DMS153 treated with DMSO at 0.1 percent for 48 hours (cell line): ENCODE results near the gene RAI1.

ENCODE experiments used
- DNase-seq: peaks from one replicate; lab custom pipeline; 2025; ENCODE audit not compliant: unreplicated experiment; lab: John Stamatoyannopoulos, UW

RAI1 gene

DNA sequence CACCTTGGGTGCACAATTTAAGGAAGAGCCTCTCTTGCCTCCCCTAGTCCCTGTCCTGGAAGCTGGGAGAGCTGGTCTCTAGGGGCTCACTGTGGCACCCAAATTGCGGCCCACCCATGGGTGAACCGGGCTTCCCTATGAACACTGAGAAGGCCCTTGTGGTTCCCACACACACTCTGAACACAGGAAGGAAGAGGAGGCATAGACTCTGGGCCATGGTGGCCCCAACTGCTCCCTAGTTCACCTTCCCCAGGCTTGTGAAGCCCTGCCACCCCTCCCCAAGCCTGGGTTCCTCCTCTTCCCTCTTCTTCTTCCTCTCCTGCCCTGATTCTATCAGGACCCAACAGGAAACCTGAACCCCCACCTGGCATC, 145.1 kb downstream of the RAI1 start:
- DNase-seq = no peak

DNA sequence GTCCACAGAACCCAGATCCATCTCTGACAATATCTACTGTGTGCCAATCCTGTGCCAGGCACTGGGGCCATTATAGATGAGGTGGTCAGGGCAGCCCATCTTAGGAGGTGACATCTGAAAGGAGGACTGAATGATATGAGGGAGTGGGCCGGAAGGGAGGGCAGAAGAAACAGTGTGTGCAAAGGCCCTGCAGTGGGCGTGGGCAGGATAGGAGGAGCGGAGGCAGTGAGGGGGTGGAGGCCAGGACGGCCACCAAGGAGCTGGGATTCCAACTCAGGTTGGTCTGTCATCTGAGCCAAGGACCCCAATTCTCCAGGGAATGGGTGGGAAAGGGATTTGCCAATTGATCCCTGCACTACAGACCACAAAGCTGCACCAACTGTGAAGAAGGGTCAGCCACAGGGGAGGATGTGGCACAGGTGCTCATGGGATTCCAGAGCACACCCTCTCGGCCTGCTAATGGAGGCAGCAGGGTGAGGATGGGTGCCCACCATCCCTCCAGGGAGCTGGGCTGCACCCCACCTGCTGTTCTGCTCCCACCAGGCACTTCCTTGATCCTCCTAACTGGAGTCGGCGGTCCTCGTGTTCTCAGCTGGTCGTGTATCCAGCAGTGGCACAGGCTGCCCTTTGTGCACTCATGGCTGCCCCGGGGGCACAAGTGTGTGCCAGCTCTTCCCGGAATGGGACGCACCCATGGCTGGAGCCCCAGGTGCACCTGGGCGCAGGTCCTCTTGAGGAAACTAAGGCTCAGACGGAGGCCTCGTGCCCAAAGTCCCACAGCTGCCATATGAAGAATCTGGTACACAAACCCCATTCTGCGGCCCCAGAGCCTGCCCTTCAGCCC, 145.9 kb downstream of the RAI1 start:
- DNase-seq = no peak

DNA sequence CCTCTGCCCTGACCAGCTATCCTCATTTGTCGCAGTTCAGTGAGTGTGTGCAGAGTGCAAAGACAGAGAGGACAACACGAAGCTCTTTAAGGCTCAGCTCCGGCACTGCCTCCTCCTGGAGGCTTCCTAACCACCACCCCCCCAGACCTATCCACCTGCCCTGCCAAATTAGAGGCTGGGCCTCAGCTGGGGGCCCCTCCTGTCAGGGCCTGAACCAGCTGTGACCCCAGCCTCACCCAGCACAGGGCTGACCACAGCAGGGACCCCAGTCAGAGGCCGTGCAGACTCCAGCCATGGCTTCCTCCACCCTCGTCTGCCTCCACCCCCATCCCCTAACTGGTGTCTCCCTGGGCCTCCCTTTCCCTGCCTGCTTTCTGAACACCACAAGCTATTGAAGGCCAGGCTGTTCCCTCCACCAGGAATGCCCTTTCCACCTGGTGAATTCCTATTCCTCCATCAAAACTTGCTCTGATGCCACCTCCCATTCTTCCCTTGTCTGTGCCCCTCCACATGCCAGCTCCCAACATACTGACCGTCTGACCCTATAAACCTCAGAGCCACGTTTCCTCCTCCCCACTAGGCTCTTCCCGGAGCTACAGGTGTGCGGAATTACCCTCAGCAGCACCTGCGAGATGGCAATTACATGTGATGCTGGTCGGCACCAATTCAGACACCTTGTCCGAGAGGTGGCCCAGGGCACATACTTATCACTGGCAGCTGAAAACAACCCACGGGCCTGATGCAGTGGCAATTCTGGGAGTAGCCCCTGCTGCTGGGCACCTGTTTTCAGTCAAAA, 146.8 kb downstream of the RAI1 start:
- DNase-seq = no peak

DNA sequence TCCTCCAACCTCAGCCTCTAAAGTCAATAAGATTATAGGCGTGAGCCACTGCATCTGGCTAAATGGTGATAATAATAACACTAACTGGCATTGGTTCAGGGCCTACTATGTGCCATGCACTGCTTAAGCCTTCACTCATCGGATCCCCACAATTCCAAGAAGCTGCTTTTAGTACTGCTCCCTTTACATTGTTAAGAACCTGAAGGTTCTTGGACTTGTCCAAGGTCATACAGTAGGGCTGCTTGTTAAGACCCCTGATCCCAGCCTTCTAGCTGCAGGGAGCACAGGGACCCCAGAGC, 149.0 kb downstream of the RAI1 start:
- DNase-seq = no peak

DNA sequence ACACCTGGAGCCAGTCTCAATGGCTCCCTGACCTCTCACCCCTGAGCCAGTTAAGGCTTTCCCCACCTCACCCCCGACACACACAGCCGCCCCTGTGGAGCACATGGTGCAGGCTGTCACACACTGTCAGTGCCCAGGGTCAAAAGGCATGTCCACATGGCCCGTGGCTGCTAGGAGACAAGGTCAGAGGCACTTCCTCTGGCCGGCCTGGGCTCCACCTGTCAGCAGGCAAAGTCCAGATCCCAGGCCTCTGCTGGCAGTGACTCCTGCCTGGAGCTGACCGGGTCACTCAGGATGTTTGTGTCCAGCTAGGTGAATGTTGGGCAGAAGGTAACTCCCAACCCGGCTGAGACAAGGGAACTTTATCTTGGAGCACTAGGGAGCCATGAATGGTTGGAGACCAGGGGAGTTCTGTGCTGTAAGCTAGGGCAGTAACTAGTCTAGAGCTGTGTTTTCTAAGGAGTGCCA, 149.5 kb downstream of the RAI1 start:
- no peak for DNase-seq

DNA sequence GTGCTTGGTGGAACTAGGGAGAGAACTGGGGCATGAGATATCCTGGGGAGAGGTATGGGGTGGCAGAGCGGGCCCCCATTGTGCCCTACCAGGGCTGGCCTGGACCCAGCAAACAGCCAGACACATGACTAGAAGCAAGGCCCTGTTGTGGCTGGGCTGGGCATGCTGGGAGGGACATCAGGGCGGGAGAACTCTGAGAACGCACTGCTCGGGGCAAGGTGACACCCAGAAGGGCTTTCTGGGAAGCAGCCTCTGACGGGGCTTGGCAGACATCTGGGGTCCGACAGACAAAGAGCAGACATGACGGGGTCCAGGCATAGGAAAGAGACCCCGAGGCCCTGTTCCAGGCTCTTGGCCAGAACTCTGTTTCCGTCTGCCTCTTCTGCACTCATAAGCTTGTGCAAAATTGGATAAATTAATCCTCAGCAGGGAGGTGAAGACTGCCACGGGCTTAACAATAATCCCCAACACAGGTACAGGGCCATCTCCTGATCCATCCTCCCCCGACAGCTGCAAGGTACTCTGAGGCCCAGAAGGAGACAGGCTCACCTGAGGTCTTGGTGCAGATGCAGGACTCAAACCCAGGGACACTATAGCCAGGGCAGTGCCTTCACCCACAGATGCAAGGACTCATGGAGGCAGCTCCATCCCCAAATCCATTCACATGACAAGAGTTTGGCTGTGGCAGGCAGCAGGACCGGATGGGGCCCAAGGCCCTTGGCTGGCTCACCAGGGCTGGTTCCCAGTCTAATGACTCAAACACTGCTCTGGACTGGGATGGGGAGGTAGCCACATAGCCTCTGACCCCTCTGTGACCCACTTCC, 150.2 kb downstream of the RAI1 start:
- DNase-seq = no peak

DNA sequence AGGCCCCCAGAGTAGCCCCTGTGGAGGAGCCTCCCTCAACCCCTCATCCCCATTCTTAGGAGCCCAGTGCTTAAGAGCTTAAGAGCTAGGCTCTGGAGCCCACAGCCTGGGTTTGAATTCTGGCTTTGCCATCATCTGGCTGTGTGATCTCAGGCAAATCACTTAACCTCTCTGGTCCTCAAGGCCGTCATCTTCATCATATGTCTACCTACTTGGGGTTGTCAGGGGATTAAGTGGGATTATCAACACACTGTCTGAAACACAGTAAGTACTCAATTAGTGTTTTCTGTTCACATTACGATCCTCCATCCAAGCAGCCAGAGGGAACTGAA, 150.7 kb downstream of the RAI1 start:
- DNase-seq = no peak

DNA sequence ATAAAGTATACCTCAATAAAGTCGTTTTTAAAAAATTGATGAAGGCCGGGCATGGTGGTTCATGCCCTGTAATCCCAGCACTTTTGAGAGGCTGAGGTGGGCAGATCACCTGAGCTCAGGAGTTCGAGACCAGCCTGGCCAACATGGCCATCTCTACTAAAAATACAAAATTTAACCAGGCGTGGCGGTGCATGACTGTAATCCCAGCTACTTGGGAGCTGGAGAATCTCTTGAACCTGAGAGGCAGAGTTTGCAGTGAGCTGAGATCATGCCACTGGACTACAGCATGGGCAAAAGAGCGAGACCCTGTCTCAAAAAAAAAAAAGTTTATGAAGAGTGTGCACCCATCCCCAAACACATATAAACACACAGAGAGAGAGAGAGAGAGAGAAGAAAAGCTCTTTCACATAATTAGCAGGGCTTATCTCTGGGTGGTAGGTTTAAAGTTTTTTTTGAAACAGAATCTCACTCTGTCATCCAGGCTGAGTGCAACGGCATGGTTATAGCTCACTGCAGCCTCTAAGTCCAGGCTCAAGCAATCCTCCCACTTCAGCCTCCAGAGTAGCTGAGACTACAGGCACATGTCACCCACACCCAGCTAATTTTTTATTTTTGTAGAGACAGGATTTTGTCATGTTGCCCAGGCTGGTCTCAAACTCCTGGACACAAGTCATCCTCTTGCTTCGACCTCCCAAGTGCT, 152.6 kb downstream of the RAI1 start:
- DNase-seq = no peak

DNA sequence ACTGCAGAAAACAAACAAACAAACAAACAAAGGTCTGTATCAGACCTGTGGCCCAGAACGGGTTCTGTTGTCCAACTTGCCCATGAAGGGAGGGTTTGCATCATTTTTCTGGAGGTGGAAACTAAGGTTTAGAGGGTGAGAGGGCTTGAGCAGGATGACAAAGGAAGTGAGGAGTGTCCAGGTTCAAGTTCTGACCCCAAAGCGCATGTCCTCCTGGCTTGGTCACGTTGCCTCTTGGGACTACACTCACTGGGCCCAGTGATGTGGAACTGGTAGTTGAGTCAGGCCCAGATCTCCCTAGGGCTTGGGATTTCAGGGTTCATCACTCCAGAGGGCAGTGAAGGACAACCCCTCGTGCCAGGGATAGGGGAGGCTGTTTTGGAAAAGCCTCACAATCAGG, 153.7 kb downstream of the RAI1 start:
- DNase-seq = no peak

DNA sequence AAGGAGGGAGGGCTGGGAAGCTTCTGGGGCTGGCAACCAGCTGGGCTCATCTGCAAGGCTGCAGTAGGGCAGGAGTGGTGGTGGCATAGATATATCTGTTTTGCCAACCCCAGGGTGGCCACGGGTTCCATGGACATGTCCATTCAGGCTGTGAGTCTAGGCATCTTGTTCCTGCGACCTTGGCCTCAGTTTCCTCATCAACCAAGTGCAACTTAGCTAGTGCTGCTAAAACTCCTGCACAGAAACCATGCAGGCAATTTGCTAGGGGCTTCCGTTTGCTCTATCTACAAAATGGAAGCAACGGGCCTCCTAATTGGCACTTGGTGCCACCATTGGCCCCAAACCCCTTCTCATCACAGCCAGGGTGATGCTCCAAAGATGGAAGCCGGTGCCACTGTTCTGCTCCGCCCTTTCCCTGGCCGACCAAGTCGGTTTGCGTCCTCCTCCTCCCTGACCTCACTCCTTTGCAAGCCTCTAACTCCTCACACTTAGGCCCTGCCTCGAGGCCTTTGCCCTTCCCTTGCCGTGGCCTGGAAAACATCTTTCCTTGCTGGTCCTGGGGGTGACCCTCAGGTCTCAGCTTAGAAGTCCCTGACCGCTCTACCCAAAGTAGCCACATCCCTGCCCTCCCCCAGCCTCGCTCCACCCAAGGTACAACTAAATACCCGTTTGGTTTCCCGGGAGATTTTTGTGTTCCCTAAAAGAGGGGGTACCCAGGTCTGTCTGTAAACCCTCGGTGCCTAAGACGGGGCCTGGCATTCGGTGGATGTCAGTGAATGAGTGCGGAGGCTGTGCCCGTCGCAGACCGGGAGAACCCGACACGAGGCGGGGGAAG, 154.4 kb downstream of the RAI1 start:
- DNase-seq = no peak

DNA sequence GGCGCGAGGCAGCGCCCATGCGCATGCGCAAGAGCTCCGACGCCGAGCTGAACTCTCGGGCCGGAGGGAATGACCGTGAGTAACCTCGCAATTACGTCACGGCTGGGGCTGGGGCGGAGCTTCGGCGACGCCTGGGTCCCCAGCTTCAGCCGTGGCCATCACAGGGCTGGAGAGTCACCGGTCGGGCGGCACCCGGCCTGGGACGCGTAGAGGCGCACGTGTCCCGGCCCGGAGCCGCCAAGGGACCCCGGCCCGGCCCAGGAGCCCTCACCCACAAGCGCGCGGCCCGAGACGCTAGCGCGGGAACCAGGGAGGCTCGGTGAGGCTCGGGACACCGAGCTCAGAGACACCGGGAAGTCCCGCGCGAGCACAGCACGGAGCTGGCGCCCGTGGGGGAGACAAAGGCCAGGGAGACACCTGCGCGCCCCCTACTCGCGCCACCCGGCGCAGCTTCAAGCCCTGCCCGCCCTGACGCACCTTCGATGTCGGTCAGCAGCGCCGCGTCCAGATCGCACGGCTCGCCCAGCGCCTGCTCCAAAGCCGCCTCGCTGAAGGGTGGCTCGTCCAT, 155.1 kb downstream of the RAI1 start:
- DNase-seq = peak; percentile 69

DNA sequence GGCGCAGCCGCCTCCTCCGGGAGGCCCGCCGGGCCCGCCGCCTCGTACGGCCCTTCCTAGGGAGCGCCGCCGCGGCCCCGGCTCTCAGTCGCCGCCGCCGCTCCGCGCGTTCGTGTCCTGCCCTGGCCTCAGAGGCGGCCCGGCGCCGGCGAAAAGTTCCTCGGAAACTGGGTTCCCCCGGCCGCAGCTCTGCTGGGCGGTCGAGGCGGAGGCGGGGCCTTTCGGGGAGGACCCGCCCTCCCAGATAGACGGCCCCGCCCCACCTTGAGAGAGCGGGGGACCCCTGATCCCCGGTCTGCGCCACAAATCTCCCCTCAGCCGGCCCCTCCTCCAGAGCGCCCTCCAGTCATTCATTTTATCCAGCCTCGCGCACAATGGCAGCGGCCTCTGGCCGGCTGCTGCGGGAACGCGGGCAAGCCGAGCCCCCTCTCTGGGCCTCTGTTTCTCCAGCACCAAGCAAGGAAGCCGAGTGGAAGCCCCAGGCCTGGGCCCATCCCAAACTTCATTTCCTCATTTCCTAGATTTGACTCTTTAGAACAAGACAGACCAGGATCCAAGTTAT, 155.6 kb downstream of the RAI1 start, which contains the start of gene SREBF1:
TSS of gene SREBF1 (minus strand) at position 169 of the 562 bp plus-strand sequence. CDS start 169 bp downstream, outside the sequence.
- DNase-seq = no peak

DNA sequence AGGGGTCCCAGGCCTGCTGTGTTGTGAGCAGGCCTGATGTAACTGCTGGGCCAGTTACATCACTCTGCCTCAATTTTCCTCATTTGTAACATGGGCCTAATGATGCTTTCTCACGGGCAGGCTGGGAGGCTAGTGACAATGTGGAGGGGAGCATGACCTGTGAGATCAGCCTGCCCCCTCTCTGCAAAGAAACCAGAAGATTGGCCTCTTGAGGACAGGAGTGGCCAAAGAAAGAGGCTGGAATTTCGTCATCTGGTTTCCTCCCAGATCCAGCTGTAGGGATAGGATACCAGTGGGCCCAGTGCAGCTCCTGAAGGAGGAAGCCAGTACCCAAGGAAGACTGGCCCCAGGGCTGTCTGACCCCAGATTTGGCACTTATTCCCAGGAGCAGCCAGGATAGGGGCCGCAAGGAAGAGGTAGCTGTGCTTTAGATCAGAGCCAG, 156.1 kb downstream of the RAI1 start:
- no peak for DNase-seq

DNA sequence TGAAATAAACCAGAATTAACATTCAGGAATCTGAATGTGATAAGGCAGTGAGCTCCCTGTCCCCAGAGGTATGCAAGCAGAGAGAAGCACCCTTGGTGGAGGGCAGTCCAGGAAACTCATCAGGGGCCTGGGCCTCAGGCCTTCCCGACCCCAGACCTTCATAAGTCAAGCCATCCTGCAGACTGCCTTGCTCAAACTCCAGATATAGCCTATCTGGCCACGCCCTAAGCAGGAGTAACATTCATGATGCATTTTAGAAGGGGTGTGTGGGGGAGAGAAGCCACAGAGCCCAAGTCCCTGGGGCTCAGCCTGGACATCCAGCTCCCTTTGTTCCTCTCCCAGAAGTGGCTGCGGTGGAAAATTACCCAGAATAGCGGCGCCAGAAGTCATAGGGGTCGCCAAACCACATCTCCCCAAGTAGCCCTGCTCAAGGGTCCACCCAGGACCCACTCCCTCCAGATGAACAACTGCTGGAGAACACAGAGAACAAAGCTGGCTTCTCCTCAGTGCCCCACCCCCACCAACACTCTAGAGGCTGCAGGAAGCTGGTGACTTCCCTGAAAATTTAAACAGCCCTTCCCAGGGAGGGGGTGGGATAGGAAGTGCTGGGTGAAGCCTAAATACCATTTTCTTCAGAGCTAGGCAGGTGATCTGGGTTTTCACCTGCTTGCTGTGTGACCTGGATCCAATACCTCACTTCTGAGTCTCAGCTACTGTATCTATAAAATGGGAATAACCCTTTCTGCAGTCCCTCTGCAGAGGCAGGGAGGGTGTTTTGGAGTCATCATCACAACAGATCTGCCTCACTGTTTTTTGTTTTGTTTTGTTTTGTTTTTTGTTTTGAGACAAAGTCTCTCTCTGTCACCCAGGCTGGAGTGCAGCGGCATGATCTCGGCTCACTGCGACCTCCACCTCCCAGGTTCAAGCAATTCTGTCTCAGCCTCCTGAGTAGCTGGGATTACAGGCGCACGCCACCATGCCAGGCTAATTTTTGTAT, 157.0 kb downstream of the RAI1 start:
- peak; percentile 34 for DNase-seq

DNA sequence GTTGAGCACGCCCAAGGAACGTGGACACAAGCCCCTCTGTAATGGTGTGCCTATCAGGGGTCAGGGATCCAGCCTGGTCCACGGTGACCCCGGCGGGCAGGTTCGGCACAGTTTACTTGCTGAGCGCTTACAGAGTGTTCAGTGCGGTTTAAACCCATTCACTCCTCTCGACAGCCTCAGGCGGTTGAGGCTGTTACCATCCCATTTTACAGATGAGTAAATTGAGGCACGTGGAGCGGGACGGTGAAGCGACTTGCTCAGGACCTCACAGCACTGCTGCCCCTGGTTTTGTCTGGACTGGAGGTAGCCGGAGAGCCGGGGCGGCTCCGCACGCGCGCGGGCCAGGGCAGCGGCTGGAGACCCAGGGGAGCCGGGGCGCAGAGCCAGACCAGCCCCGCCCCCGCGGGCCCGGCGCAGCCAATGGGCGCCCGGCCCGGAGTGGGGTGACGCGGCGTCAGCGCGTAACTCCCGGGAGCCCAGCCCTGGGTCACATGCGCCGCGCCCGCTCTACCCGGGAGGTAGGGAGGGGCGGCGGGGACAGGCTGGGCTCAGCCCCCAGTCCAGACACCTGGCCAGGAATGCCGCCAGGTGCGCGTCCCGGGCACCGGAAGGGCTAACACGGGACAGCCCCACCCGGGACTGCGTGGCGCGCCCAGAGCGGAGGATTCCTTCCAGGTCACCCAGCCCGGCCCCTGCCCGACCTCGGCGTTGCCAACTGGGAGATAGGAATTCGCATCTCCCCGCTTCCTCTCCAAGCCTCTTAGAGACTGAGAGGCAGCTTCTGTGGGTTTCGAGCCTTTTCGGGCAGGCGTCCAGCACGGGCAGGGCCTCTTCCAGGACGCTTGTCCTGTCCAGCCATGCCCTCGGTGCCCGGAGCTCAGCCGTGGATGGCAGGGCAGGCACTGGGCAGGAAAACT, 158.8 kb downstream of the RAI1 start:
- peak; percentile 13 for DNase-seq

DNA sequence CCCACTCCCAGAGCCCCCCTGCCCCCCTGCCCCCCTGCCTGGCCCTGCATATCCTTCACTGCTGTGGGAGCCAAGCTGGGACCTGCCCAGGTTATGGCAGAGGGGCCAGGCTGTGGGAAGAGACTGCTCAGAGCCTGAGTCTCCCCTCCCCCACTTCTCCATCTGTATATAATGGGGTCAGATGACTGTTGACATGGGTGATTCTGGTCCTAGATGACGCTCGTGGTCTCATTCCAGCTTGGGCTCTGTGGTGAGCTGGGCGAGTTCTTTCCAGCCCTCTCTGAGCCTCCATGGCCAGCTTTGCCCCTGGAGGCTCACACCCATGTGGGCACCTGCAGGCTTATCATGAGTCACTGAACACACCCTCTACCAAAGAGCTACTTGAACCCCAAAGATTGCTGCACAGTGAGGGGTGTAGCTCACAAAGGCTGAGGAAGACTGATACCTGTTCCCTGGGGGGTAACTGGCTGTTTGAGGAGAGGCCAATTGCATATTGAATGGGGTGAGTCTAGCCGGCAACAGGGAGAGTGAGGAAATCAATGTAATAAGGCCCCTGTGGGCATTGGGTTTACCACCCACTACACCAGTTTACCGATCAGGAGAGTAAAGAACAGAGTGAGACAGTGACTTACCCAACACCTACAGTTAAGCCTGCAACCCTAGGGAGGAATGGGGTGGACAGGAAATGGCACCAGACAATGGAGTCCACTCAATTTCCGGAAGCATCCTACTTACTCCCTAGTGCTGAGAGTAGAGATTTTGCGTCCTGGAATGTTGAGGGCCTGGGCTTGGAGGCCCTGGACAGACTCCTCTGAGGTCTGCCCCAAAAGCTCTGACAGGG, 159.7 kb downstream of the RAI1 start:
- DNase-seq = no peak
